Loucy (cell line): ENCODE results near the gene FN3KRP.
"Not testable (repeated sequence)": the region's sequence is repeated elsewhere in the genome, so short reads cannot be mapped to it uniquely, and the experiment has no call there.

ENCODE experiments used
- H2AFZ ChIP-seq: fragments of 200-600 bp; sonication (generic); 2 replicates; pipeline ENCODE4 v1.6.0; 2016; ENCODE audit warnings: antibody characterized with exemption, mild to moderate bottlenecking, low read length, moderate library complexity
- H3F3A ChIP-seq: fragments of 200-600 bp; 2 replicates; pipeline ENCODE4 v1.6.0; 2016; ENCODE audit warnings: antibody characterized with exemption, low read depth, mild to moderate bottlenecking
- H3K27me3 ChIP-seq: fragments of 200-600 bp; sonication (generic); 2 replicates; pipeline ENCODE4 v1.6.1; 2014; ENCODE audit warnings: low read length, mild to moderate bottlenecking; ENCODE audit not compliant: insufficient read depth, poor library complexity, severe bottlenecking
- H3K36me3 ChIP-seq: fragments of 200-600 bp; sonication (generic); 2 replicates; pipeline ENCODE4 v1.6.1; 2016; ENCODE audit warnings: low read length; ENCODE audit not compliant: insufficient read depth
- H3K4me1 ChIP-seq: fragments of 200-600 bp; sonication (generic); 2 replicates; pipeline ENCODE4 v1.5.1; 2014; ENCODE audit warnings: low read length, mild to moderate bottlenecking; ENCODE audit not compliant: insufficient read depth, poor library complexity, severe bottlenecking
- H3K4me2 ChIP-seq: fragments of 200-600 bp; sonication (generic); 2 replicates; pipeline ENCODE4 v1.6.0; 2014; ENCODE audit warnings: antibody characterized with exemption, low read length, low read depth, mild to moderate bottlenecking; ENCODE audit not compliant: poor library complexity, severe bottlenecking
- H3K4me3 ChIP-seq: fragments of 200-600 bp; sonication (generic); 2 replicates; pipeline ENCODE4 v1.5.1; 2014; ENCODE audit warnings: low read length, mild to moderate bottlenecking, mixed read lengths; ENCODE audit not compliant: poor library complexity, severe bottlenecking
- H3K79me2 ChIP-seq: fragments of 200-600 bp; sonication (generic); 2 replicates; pipeline ENCODE4 v1.6.1; 2014; ENCODE audit warnings: low read length; ENCODE audit not compliant: insufficient read depth
- H3K9ac ChIP-seq: fragments of 200-600 bp; sonication (generic); 2 replicates; pipeline ENCODE4 v1.6.0; 2014; ENCODE audit warnings: mild to moderate bottlenecking, low read depth, low read length, moderate library complexity; ENCODE audit not compliant: poor library complexity, severe bottlenecking
- H3K9me2 ChIP-seq: fragments of 200-600 bp; sonication (generic); replicated peaks from 2 replicates; pipeline ENCODE4 v1.6.1; 2016; ENCODE audit warnings: low read depth, low read length, mixed read lengths
- H3K9me3 ChIP-seq: fragments of 200-600 bp; sonication (generic); 2 replicates; pipeline ENCODE4 v1.6.1; 2014; ENCODE audit warnings: mild to moderate bottlenecking, antibody characterized with exemption, low read length, low read depth; ENCODE audit not compliant: insufficient read depth
- H4K20me1 ChIP-seq: fragments of 200-600 bp; sonication (generic); 2 replicates; pipeline ENCODE4 v1.6.0; 2014; ENCODE audit warnings: antibody characterized with exemption, low read length, mild to moderate bottlenecking; ENCODE audit not compliant: insufficient read depth, poor library complexity, severe bottlenecking
- EZH2phosphoT487 ChIP-seq: fragments of 200-600 bp; IDR thresholded peaks from 2 replicates; pipeline ENCODE4 v1.6.1; 2018; ENCODE audit warnings: antibody characterized with exemption, mild to moderate bottlenecking, moderate library complexity, borderline replicate concordance
- TF ChIP-seq, protein P1 (sequence below): fragments of 200-600 bp; sonication (generic); conservative IDR thresholded peaks from 2 replicates; pipeline ENCODE4 v1.5.1; 2014; ENCODE audit warnings: mild to moderate bottlenecking, antibody characterized with exemption, low read length

Gene FN3KRP

DNA sequence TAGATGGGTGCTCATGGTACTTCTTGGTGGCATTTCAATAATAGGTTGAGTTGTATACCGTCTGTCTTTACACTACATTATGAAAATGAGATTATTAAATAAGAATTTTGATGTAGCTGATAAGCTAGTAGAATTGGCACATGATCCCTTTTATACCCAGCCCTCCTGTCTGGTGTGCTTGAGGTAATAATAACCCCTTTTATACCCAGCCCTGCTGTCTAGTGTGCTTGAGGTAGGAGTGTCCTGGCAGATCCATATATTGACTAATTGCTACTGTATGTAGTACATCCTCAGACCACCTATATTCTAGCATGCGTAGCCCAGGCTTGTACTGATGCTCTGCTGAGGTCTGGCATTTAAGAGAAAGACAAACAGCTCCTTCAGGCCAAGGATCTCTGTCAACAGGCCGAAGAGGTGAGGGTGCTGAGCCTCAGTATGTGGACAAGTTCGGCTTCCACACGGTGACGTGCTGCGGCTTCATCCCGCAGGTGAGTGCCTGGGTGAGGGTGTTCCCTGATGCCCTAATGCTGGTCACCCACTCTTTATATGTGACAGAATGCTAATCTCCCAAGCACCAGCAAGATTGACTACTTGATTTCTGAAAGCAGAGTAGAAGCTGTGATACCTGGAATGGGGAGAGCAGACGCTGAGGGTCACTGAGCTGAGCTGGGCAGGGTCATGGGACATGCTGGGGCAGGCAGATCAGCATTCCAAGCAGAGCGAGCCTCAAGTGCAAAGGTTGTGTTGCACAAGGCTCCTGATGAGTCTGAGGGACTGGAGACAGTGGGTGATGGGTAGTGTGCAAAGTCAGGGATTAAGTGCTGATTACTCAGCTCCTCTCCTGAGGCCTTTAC is 24.6 kb downstream of the FN3KRP start:
- Histone ChIP-seq H4K20me1 (no peaks in the 10 kb centered on the region), H3K9me2 (no peaks in the 10 kb centered on the region), H3K27me3 (no peaks in the 10 kb centered on the region), H3K79me2 (no peaks in the 10 kb centered on the region), H3K9me3 (peaks cover 3% of the 10 kb centered on the region; the same call in 1 of the 2 replicates), H3K4me3 (no peak overlapping the region), H3K9ac (no peak overlapping the region), H3K4me2 (no peak overlapping the region), H2AFZ (no peak overlapping the region), H3K36me3 (no peaks in the 10 kb centered on the region), H3F3A (no peaks in the 10 kb centered on the region), H3K4me1 (no peaks in the 10 kb centered on the region)
- TF ChIP-seq, protein P1, sequence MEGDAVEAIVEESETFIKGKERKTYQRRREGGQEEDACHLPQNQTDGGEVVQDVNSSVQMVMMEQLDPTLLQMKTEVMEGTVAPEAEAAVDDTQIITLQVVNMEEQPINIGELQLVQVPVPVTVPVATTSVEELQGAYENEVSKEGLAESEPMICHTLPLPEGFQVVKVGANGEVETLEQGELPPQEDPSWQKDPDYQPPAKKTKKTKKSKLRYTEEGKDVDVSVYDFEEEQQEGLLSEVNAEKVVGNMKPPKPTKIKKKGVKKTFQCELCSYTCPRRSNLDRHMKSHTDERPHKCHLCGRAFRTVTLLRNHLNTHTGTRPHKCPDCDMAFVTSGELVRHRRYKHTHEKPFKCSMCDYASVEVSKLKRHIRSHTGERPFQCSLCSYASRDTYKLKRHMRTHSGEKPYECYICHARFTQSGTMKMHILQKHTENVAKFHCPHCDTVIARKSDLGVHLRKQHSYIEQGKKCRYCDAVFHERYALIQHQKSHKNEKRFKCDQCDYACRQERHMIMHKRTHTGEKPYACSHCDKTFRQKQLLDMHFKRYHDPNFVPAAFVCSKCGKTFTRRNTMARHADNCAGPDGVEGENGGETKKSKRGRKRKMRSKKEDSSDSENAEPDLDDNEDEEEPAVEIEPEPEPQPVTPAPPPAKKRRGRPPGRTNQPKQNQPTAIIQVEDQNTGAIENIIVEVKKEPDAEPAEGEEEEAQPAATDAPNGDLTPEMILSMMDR, result no peak
- TF ChIP-seq EZH2phosphoT487, result no peak

GRCh38 chr17:82743344-82744219 is 27.1 kb downstream of the FN3KRP start:
- Histone ChIP-seq H4K20me1 (no peaks in the 10 kb centered on the region), H3K4me2 (no peak overlapping the region), H3K9me3 (peaks cover 3% of the 10 kb centered on the region; the same call in 1 of the 2 replicates), H3K9ac (no peak overlapping the region), H2AFZ (no peak overlapping the region), H3K4me3 (no peak overlapping the region), H3K79me2 (no peaks in the 10 kb centered on the region), H3K27me3 (no peaks in the 10 kb centered on the region), H3K4me1 (no peaks in the 10 kb centered on the region), H3F3A (no peaks in the 10 kb centered on the region), H3K36me3 (no peaks in the 10 kb centered on the region), H3K9me2 (no peaks in the 10 kb centered on the region)
- TF ChIP-seq EZH2phosphoT487, result no peak
- TF ChIP-seq, protein P1, result no peak

- H3K4me3 ChIP-seq, H3K9me3 ChIP-seq, H4K20me1 ChIP-seq, H3K4me1 ChIP-seq, H3K36me3 ChIP-seq, H3K9ac ChIP-seq, H3K79me2 ChIP-seq, H2AFZ ChIP-seq, H3K27me3 ChIP-seq, H3K9me2 ChIP-seq, H3F3A ChIP-seq, H3K4me2 ChIP-seq: not testable (repeated sequence)
Measured at GRCh38 chr17:82744736-82745135, 28.2 kb downstream of the FN3KRP start.
